HG03432 (cell line): ENCODE results near the gene CAMK2D.

ENCODE experiments used
- ATAC-seq: cut with Tn5 transposase; IDR thresholded peaks from one replicate; pipeline ENCODE4 v1.9.1; 2021; ENCODE audit warnings: mild to moderate bottlenecking, moderate library complexity; ENCODE audit not compliant: unreplicated experiment

CAMK2D gene

DNA sequence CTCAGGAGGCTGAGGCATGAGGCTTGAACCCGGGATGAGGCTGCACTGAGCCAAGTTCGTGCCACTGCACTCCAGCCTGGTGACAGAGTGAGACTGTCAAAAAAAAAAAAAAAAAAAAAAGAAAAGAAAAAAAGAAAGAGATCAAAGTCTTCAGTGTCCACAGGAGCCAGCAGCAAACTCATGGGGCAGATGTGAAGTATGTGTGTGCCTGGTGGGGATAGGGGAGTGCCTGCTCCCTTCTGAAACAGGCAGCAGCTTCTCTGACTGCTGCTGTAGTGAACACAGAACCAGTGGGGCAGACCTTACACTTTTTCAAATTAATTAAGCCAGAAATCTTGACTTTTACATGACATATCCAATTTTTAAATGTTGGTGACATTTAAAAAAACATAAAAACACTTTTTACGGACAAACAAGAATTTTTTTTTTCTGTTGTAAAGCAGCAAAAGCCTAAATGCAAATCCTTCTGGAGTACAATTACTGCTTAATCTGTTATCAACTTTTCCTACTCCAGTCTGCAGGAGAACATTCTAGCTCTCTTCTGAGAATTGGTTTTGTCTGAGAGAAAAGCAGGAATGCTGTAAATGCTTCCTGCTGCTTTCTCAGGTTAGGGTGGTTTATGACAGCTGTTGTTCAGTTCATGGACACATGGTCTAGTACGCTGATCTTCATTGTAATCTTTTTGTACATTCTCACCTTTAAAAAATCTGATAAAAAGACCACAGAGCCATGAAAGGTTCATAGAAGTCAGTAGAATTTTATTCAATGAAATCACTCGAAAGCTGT is 311.1 kb downstream of the CAMK2D start:
- no peak for ATAC-seq

GRCh38 chr4:113449410-113449974 is 312.0 kb downstream of the CAMK2D start:
- no peak for ATAC-seq

- ATAC-seq, result peak; percentile 87
These were observed 313.8 kb downstream of the CAMK2D start for GRCh38 chr4:113447769-113448168.

DNA sequence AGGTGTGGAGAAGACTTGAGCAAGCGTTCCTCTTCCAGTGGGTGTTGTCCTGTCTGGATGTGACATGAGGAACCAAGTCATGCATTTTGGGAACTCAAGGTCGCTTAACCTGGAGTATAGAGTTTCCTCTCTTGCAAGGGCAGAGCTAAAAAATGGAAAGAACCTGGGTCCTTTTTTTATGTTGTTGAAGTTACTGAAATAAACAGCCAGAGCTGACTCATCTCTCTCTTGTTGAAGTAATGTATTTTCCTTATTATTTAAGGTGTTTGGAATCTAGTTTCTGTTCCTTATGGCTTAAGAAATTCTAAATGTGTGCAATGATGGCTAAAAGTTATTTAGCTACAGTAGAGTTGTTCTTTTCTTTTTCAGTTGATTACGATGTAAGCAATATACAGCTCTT is 314.5 kb downstream of the CAMK2D start:
- no peak for ATAC-seq

- ATAC-seq, result no peak
These were observed 315.5 kb downstream of the CAMK2D start for GRCh38 chr4:113446019-113446418.

DNA sequence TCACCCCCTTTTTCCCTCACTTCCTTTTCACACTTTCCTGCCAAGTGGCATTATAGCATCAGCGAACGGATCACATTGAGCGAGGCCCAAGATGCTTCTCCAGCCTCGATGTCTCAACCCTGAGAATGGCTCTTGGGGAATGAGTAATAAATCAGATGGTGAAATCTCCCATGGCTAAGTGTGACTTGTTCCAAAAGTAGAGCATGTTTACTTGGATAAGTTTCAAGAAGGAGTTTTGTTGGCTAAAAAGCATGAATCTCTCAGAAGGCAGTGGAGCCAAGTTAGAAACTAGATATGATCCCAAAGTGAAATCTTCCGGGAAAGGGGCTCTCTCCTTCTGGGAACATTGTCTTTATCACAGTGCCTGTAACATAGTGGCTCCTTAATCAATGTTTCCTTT is 316.3 kb downstream of the CAMK2D start:
- ATAC-seq, result no peak

DNA sequence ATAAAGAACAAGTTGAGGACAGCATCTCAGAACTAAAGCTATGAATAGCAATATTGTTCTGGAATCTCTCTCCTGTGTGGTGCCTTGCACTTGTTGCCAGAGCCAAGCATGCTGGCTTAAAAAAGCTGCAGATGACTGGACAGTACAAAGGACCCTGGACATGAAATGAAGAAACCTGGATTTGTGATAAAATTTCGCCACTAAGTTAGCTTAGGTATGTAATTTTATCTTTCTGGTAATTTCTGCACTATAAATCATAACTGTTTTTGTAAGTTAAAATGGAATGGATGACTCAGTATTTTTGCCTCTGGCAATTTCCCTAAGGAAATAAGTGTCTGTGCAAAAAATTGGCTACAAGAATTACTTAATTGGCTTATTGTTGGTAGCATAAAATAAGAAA is 317.2 kb downstream of the CAMK2D start:
- ATAC-seq, result no peak

DNA sequence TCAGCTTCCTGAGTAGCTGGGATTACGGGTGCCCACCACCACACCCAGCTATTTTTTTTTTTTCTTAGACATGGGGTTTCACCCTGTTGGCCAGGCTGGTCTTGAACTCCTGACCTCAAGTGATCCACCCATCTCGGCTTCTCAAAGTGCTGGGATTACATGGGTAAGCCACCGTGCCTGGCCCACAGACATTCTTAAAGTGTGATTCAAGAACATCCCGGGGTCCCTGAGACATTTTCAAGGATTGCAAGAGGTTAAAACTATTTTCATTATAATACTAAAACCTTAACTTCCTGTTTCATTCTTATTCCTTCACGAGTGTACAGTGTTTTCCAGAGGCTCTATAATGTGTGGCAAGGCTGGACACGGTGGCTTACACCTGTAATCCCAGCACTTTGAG is 318.7 kb downstream of the CAMK2D start:
- no peak for ATAC-seq

DNA sequence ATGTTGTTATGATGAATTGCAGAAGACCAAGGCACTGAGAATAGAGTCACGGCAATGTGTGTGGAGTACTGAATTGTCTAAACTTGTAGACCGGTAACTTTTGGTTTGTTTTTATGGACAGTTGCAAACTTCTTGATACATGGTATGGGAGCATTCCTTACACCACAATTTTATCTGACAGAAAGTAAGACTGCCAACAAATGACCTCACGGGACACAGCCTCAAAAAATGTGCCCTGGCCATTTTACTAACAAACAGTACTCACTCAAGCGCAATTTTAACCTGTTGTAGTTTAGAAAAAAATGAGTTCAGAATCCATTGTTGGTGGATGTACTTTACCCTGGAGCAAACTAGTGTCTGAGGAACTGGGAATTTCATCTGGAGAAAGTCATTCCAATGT is 321.2 kb downstream of the CAMK2D start:
- ATAC-seq, result no peak

DNA sequence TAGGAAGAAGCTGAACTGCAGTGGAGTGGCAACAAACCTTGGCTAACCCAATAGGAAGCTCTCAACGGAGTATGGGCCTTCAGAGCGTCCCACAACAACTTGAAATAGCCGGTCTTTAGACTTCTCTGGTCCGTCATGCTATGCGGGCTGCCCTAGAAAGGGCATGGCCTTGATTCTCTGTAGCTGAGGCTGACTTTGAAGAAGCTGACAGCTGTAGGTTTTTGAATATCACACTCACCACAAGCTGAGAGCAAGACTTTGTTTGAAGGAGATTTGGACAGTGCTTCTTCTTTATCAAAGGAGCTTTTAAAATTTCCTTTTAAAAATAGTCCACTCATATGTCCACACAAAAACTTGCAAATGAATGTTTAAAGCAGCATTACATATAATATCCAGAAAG is 322.9 kb downstream of the CAMK2D start:
- ATAC-seq, result no peak

GRCh38 chr4:113437129-113437528 is 324.4 kb downstream of the CAMK2D start:
- ATAC-seq, result no peak

DNA sequence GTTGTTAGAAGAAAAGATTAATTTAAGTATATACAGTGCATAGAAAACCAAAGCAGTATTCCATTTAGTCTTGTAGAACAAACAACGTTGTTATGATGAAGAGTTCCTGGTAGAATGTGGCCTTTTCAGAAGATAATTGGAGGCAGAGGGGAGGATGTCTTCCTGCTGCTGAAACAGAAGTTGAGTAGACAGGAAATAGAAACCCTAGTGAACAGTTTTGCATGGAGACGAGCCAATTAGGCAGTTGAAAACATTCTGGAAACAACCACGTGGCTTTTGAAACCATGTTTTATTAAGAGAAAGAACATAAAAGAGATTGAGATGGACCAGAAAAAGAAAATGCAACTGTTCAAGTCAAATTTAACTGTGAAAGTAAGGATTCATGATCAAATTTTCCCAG is 325.2 kb downstream of the CAMK2D start:
- ATAC-seq, result no peak

DNA sequence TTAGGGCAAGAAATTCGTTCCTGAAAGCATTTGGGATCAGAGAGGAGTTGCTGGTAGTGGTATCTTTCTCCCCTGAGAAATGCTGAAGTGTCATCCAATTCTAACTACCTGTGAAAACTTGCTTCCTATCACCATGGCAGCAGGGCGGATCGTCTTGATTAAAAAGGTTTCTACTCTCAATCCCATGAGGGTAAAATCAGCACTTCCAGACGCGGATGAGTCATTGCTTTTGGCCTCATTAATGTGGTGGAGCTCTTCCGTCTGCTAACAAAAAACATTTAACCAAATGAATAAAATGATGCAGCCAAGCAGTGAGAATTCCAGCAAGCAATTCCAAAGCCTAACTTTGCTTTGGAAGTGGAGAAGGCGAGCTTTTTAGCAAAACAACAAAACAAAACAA is 325.6 kb downstream of the CAMK2D start:
- ATAC-seq, result no peak

- ATAC-seq, result no peak
These were observed 327.3 kb downstream of the CAMK2D start for GRCh38 chr4:113434247-113434587.

DNA sequence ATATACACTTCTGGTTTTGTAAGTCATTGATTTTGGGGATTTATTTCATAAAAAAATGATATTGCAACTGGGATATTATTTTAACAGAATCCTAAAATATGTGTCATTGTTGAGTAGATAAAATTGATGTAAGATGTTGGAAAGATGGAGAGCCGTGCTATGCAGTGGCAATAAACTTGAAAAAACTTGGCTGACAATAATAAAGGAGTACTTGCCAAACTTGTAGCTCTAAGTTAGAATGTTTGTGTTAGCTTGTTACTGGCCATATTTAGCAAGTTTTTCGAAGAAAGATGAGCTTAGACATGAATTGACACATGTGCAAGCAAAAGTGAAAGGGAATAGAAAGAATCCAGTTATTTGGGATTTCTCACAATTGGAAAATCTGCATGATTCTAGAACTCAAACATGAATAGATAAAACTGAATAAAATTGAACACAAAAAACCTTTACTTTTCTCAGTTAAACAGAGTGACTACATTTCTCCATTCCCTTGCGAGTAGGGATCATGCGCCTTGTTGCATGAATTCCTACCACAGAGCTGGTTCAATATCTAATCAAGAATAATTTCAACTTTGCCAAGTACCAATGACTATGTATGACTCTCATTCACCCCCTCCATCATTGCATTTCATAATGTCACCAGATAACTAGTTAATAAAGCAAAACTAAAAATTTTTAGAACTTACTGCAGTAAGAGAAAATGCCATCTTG is 327.8 kb downstream of the CAMK2D start:
- ATAC-seq, result no peak

- no peak for ATAC-seq
These were observed 328.4 kb downstream of the CAMK2D start for GRCh38 chr4:113433116-113433515.

DNA sequence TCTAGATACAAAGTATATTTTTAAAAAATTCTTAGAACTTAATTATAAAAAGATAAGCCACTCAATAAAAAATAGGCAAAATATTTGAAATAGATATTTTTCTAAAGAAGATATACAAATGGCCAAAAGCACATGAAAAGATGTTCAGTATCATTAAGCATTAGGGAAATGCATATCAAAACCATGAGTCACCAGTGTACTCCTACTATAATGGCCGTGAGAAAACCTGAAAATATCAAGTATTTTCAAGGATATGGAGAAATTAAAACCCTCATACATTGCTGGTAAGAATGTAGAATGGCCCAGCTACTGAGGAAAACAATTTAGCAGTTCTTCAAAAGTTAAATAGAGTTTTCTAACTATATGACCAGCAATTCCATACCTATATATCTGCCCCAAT is 337.9 kb downstream of the CAMK2D start:
- ATAC-seq, result no peak

DNA sequence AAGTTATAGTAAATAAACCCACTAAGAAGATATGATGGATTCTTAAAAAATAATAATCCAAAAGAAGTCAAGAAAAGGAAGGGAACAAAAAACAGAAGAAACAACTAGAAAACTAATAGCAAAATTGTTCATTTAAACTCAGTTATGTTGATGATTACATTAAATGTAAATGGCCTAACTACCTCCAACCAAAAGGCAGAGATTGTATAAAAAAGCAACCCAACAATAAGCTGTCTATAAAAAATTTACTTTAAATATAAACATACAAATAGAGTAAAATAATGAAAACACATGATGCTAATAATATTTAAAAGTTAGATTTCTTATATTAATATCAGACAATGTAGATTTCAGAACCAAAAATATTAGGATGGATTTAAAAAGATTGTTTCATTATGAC is 340.6 kb downstream of the CAMK2D start:
- ATAC-seq, result no peak

DNA sequence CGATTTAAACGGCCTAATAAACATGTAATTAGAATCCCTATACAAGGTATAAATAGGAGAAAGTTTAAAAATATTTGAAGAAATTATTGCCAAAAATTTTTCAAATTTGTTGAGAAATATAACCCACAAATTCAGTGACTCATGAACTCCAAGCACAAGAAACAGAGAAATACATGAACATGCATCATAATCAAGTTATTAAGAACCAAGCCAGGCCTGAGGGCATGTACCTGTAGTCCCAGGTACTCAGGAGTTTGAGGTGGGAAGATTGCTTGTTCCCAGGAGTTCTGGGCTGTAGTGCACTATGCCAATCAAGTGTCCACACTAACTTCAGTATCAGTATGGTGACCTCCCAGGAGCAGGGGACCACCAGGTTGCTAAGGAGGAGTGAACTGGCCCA is 341.9 kb downstream of the CAMK2D start:
- no peak for ATAC-seq

- no peak for ATAC-seq
These were observed 350.0 kb downstream of the CAMK2D start for GRCh38 chr4:113411496-113411938.

DNA sequence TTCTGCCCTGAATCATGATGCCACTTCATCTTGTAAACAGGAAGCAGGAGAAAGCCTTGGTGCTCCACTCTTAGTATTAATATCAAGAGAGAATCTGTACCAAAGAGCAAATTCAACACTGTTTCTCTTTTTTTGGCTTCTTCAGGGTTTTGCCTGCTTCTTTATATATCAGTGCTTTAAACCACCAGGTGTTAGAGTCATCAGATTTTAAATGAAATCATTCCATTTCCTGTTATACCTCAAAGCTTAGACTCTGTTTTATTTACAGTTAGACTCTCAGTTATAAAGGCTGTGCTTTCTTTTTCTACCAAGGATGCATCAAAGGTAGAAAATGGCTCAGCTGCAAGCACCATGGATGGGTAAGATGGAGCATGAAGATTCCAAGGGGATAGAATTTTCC is 350.9 kb downstream of the CAMK2D start:
- no peak for ATAC-seq

GRCh38 chr4:113409181-113409580 is 352.4 kb downstream of the CAMK2D start:
- no peak for ATAC-seq
